ENCODE measurements around the gene AEBP2.
"Not testable (repeated sequence)": the region's sequence is repeated elsewhere in the genome, so short reads cannot be mapped to it uniquely, and the experiment has no call there.

The AEBP2 gene

GRCh38 chr12:19464192-19464580 is 24.9 kb downstream of the AEBP2 start:
- H3K27ac ChIP-seq (ENCODE audit: low read depth, low read length, poor library complexity, severe bottlenecking) = no peak overlapping the region
- no peak overlapping the region for H3K9ac ChIP-seq (ENCODE audit: low read length)
- no peaks in the 10 kb centered on the region for H3K27me3 ChIP-seq (ENCODE audit: insufficient read depth, low read length)
- H3K4me1 ChIP-seq (ENCODE audit: insufficient read depth, low read length, severe bottlenecking) = no peaks in the 10 kb centered on the region
- H3K79me2 ChIP-seq (ENCODE audit: insufficient read depth, low read length) = peaks cover 39% of the 10 kb centered on the region
- H3K4me3 ChIP-seq (ENCODE audit: low read depth, low read length, poor library complexity, severe bottlenecking) = no peak overlapping the region
- H3F3A ChIP-seq (ENCODE audit: insufficient read depth, low read length) = no peaks in the 10 kb centered on the region
- peaks cover 63% of the 10 kb centered on the region for H3K36me3 ChIP-seq (ENCODE audit: insufficient read depth, low read length)
- peaks cover 3% of the 10 kb centered on the region; the same call in 1 of the 2 replicates for H4K20me1 ChIP-seq (ENCODE audit: insufficient read depth, low read length)
- no peaks in the 10 kb centered on the region for H3K9me3 ChIP-seq (ENCODE audit: low read length)
- no peak overlapping the region for H2AFZ ChIP-seq (ENCODE audit: low read length)
- H3K9me2 ChIP-seq (ENCODE audit: low read depth, low read length) = no peaks in the 10 kb centered on the region
- no peak overlapping the region for H3K4me2 ChIP-seq (ENCODE audit: low read length)
- no peak for TF ChIP-seq CTCF (IDR thresholded peaks at IDR 0.05; ENCODE audit: low read length)
- no peak for TF ChIP-seq EZH2 (IDR thresholded peaks at IDR 0.05; ENCODE audit: borderline replicate concordance, low read length)

GRCh38 chr12:19465711-19466110 is 26.4 kb downstream of the AEBP2 start:
- Histone ChIP-seq H3K9me3 (ENCODE audit: low read length) (no peaks in the 10 kb centered on the region), H3K27ac (ENCODE audit: low read depth, low read length, poor library complexity, severe bottlenecking) (no peak overlapping the region), H3K9ac (ENCODE audit: low read length) (no peak overlapping the region), H4K20me1 (ENCODE audit: insufficient read depth, low read length) (peaks cover 3% of the 10 kb centered on the region; the same call in 1 of the 2 replicates), H3K36me3 (ENCODE audit: insufficient read depth, low read length) (peaks cover 78% of the 10 kb centered on the region), H3K4me3 (ENCODE audit: low read depth, low read length, poor library complexity, severe bottlenecking) (no peak overlapping the region), H3K9me2 (ENCODE audit: low read depth, low read length) (no peaks in the 10 kb centered on the region), H3K4me2 (ENCODE audit: low read length) (no peak overlapping the region), H3K79me2 (ENCODE audit: insufficient read depth, low read length) (peaks cover 28% of the 10 kb centered on the region), H3K4me1 (ENCODE audit: insufficient read depth, low read length, severe bottlenecking) (no peaks in the 10 kb centered on the region), H2AFZ (ENCODE audit: low read length) (no peak overlapping the region), H3F3A (ENCODE audit: insufficient read depth, low read length) (no peaks in the 10 kb centered on the region), H3K27me3 (ENCODE audit: insufficient read depth, low read length) (no peaks in the 10 kb centered on the region)
- TF ChIP-seq EZH2 (IDR thresholded peaks at IDR 0.05; ENCODE audit: borderline replicate concordance, low read length) = no peak
- TF ChIP-seq CTCF (IDR thresholded peaks at IDR 0.05; ENCODE audit: low read length) = no peak

GRCh38 chr12:19474147-19474546 is 34.9 kb downstream of the AEBP2 start:
- Histone ChIP-seq H3K9ac (ENCODE audit: low read length) (no peak overlapping the region), H3K9me2 (ENCODE audit: low read depth, low read length) (no peaks in the 10 kb centered on the region), H3F3A (ENCODE audit: insufficient read depth, low read length) (no peaks in the 10 kb centered on the region), H3K79me2 (ENCODE audit: insufficient read depth, low read length) (peaks cover 23% of the 10 kb centered on the region), H4K20me1 (ENCODE audit: insufficient read depth, low read length) (no peaks in the 10 kb centered on the region), H3K27ac (ENCODE audit: low read depth, low read length, poor library complexity, severe bottlenecking) (no peak overlapping the region), H3K4me1 (ENCODE audit: insufficient read depth, low read length, severe bottlenecking) (no peaks in the 10 kb centered on the region), H3K9me3 (ENCODE audit: low read length) (no peaks in the 10 kb centered on the region), H3K4me2 (ENCODE audit: low read length) (no peak overlapping the region), H3K27me3 (ENCODE audit: insufficient read depth, low read length) (no peaks in the 10 kb centered on the region), H3K36me3 (ENCODE audit: insufficient read depth, low read length) (peaks cover 96% of the 10 kb centered on the region), H2AFZ (ENCODE audit: low read length) (no peak overlapping the region), H3K4me3 (ENCODE audit: low read depth, low read length, poor library complexity, severe bottlenecking) (no peak overlapping the region)
- TF ChIP-seq CTCF (IDR thresholded peaks at IDR 0.05; ENCODE audit: low read length) (no peak), EZH2 (IDR thresholded peaks at IDR 0.05; ENCODE audit: borderline replicate concordance, low read length) (no peak)

- H4K20me1 ChIP-seq (ENCODE audit: insufficient read depth, low read length); H3K4me3 ChIP-seq (ENCODE audit: low read depth, low read length, poor library complexity, severe bottlenecking); H3K9me2 ChIP-seq (ENCODE audit: low read depth, low read length); H3K9ac ChIP-seq (ENCODE audit: low read length); H3F3A ChIP-seq (ENCODE audit: insufficient read depth, low read length); H3K27ac ChIP-seq (ENCODE audit: low read depth, low read length, poor library complexity, severe bottlenecking); H3K4me1 ChIP-seq (ENCODE audit: insufficient read depth, low read length, severe bottlenecking); H3K27me3 ChIP-seq (ENCODE audit: insufficient read depth, low read length); H3K4me2 ChIP-seq (ENCODE audit: low read length); H3K9me3 ChIP-seq (ENCODE audit: low read length); H2AFZ ChIP-seq (ENCODE audit: low read length): not testable (repeated sequence)
- peaks cover 36% of the 10 kb centered on the region for H3K79me2 ChIP-seq (ENCODE audit: insufficient read depth, low read length)
- peaks cover 95% of the 10 kb centered on the region for H3K36me3 ChIP-seq (ENCODE audit: insufficient read depth, low read length)
Observed at GRCh38 chr12:19475884-19476505, 36.7 kb downstream of the AEBP2 start.
